IPS-11a (cell line): ENCODE results near the gene DDC.
"Not testable (repeated sequence)": the region's sequence is repeated elsewhere in the genome, so short reads cannot be mapped to it uniquely, and the experiment has no call there.

Source experiments
- H3K4me3 ChIP-seq: one replicate; pipeline ENCODE4 v1.5.1; 2013; ENCODE audit warnings: low read depth, low read length, control low read depth

DDC gene

DNA sequence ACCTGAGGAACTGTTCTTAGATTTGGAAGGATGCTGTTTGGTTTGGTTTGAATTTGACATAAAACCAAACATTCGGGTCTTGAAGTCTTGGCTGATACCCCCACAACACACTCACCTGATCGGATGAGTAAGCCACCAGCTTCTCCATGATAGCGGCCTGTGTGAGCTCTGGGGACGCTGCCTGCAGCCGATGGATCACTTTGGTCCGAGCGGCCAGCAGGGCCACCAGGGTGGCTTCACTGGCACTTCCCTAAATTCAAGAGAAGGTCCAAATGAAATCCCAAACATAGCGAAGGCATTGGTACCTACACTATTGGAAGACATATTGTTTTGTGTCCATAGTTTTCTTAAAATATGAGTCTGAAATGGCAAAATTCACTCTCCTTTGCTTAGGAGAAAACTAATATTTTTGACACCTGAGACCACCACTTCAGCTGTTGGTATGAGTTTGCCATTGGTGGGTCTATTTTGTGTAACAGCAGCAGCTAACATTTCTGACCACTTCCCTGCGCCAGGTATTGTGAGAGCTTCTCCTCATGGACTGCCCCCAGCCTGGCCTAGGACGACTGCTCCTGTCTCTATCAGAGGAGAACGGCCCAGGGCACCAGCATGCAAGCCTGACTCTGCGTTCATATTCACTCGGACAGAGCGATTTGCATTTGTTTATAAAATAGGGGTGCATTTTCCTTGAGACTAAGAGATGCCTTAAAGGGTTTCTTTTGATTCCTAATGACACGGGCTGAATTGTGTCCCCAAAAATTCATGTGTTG, 35.9 kb downstream of the DDC start:
- no peak overlapping the region for H3K4me3 ChIP-seq

GRCh38 chr7:50528266-50529092, 36.7 kb downstream of the DDC start:
- H3K4me3 ChIP-seq = no peak overlapping the region

DNA sequence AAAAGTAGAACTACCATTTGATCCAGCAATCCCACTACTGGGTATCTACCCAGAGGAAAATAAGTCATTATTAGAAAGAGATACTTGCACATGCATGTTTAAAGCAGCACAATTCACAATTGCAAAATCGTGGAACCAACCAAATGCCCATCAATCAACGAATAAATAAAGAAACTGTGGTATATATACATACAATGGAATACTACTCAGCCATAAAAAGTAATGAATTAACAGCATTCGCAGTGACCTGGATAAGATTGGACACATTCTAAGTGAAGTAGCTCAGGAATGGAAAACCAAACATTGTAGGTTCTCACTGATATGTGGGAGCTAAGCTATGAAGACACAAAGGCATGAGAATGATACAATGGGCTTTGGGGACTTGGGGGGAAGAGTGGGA, 45.9 kb downstream of the DDC start:
- not testable (repeated sequence) for H3K4me3 ChIP-seq

- no peak overlapping the region for H3K4me3 ChIP-seq
Observed at GRCh38 chr7:50513166-50513871, 51.9 kb downstream of the DDC start.

DNA sequence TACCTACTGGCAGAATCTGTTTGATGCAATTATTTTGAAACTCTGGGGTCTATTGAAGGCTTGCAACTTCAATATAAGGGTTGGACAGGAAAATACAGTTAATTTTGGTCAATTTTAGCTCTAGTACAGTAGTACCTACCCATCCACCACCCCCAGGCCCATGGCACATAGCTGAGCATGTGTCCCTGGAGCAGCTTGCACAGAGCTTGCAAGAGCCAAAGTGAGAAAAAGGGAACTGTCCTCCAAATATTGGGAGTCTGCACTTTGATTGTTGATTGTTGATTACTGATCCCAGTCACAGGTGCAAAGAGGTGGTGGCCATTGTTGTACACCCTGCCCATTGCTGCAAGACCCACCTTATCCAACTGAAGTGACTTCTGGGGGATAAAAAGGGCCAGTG, 52.8 kb downstream of the DDC start:
- no peak overlapping the region for H3K4me3 ChIP-seq

- no peak overlapping the region for H3K4me3 ChIP-seq
Observed at GRCh38 chr7:50509459-50509858, 55.7 kb downstream of the DDC start.

- H3K4me3 ChIP-seq = no peak overlapping the region
Observed at GRCh38 chr7:50508471-50508943, 56.7 kb downstream of the DDC start.

DNA sequence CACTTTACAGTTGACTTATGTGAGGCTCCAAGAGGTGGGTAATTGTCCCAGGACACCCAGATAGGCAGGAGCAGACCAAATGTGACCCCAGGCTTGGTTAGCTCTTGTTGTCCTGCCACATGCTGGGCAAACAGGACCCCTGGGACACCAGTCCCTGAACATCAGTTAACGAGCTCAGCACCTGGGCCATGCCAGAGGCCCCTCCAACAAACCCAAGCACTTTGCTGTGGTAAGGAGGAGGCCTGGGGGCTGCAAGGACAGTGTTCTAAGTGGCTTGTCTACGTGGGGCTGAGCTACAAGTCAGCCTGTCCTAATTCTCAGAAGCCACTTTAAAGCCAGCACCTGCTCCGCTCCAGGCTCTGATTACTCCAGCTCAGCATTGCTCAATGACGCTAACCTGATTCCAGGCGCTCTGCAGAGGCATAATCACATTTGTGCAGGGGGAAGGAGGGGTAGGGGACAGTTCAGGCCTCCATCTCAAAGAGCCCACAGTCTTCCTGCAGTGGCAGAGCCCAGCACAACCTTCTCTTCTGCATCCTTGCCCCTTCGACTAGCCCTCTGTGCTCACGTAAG, 57.2 kb downstream of the DDC start:
- no peak overlapping the region for H3K4me3 ChIP-seq

- no peak overlapping the region for H3K4me3 ChIP-seq
Observed at GRCh38 chr7:50505553-50506210, 59.5 kb downstream of the DDC start.

DNA sequence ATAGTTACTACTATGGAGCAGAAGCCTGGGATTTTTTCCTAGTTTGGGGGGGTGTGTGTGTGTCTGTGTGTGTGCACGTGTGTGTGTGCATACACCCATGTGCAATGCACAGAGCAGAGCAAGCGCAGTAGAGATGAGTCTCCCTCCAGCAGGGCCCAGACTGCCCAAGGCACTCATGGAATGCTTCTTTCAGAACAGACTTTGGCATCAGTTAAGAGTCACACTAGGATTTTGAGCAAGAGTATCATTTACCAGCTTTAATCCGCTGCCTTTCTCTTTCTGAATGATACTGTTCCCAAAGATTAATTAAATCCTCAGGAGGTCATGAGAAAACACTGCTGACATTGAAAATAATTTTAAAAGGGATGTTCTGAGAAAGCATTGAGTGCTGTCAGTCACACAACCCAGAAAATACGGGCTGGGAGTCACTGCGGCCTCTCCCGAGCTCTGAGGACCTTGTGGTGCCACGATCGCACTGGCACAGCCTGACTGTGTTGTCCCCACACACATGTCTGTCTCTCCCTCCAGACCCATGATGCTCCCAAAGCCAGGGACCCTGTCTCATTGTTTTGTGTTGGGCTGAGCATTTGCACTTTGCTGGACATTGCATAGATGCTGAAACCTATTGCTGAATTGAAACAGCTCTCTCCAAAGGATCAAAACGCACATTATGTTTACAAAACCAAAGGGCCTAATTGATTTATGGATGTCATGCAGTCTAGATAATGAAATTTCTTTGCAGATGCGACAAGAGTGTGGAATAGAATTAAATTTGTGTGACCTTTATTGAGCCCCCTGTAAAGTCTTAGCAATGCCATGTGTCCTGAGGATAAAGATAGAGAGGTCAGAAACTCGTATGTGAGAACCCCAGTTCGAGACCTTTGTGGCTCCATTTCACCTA, 60.3 kb downstream of the DDC start:
- no peak overlapping the region for H3K4me3 ChIP-seq

DNA sequence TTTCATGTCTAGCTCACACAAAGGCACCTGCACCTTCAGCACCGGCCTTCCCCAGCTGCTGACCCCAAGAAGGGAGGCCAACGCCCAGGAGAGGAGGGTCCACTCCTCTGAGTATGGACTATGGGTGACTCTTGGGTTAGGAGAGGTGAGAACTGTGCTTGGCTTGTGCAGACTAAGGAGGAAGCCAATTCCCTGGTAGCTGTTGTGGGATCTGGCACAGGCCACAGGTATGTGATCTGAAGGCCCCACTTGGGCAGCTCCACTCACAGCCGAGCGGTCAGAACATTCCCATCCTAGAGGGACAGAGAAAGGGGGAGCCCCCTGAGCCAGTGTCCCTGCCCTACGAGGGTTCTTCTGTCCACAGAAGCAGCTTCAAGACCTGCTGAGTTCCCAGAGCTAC, 62.3 kb downstream of the DDC start:
- H3K4me3 ChIP-seq = no peak overlapping the region

DNA sequence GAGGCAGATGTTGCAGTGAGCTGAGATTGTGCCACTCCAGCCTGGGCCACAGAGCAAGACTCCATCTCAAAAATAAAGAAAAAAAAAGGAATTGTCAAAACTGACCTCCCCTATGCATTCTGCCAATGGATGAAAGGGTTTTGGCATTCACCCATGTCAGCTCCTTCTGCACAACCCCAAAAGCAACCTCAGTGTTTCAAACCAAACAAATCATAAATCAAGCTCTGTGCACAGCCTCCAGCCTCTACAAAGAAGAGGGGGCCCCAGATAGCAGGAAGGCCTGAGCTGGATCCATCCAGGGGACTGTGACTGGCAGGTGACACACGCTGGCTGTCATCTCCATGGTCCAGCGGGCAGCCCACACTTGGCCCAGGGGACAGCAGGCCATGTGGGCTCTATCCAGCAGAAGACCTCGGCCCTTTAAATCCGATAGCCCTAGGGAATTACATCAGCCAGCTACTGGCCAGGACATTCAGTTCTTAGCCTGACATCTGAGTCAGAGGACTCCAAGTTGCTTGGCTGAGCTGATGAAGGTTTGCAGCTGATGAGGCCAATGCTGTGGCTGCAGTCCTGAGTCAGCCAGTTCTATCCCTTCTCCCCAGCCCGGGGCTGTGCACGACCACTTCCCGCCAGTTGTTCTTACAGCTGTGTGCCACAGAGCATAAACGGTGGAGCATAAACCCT, 63.1 kb downstream of the DDC start:
- H3K4me3 ChIP-seq = no peak overlapping the region

DNA sequence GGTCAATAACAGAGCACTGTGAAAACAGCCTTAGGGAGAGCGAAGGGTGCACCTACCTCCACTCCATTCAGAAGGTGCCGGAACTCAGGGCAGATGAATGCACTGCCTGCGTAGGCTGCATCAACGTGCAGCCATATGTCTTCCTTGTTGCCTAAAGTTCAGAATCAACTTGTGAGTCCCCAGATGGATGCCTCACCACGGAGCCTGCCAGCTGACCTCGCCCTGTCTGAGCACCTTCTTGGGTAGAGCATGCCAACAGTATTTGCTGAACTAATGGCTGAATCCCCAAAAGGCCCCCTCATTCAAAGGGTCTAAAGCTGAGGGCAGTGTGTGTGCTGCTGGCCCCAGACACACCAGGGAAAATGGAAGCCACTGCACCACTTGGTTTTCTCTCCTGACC, 66.1 kb downstream of the DDC start:
- H3K4me3 ChIP-seq = no peak overlapping the region

DNA sequence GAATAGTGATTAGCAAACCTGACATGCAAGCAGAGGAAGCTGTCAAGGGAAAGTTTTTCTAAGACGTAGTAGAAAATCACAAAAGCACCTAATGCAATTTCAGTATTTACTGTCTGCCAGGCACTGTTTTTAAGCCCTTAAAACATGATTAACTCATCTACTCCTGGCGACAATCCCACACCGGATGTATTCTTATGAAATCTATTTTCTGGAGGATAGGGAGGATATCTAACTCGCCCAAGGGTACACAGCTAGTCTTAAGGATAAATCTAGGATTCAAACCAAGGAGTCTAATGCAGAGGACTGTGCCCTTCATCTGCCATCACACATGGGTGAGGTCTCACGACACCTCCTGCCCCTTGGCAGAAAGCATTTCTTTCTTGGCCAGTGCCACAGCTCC, 67.2 kb downstream of the DDC start:
- no peak overlapping the region for H3K4me3 ChIP-seq

GRCh38 chr7:50497068-50497642, 68.0 kb downstream of the DDC start:
- no peak overlapping the region for H3K4me3 ChIP-seq

- H3K4me3 ChIP-seq = no peak overlapping the region
Observed at GRCh38 chr7:50496569-50496968, 68.6 kb downstream of the DDC start.

DNA sequence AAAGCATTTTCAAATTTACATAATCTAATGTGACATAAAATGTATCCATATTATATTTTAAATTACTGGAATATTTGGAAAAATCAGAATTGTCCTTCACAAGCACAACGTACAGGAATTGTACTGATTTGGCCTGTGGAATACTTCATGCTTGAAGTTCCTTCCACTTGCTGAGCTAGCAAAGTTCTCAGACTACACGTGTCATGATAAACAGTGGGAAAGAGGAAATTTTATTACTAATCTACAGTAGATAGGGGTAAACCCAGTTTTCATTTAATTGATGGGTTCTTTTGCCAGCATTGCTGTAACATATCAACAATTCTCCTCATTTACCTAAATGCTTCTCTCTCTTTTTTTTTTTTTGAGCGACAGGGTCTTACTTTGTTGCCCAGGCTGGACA, 69.5 kb downstream of the DDC start:
- no peak overlapping the region for H3K4me3 ChIP-seq

GRCh38 chr7:50492770-50493519, 72.3 kb downstream of the DDC start:
- no peak overlapping the region for H3K4me3 ChIP-seq
